A549 (cell line): ENCODE measurements around the gene GOLGA2. TPM values are rescaled to one million over a fixed set of nuclear protein-coding genes. Genes with fewer than 3 reads are reported as not detected.

Source experiments
- ATAC-seq, 2 experiments: fragments of 200-7000 bp in 1 of 2; fragments of >200 bp in 1 of 2; cut with Nextera tagmentation in 1 of 2; cut with Tn5 transposase in 1 of 2; 3 replicates each; pipeline versions ENCODE4 v1.8.0 to v1.9.1; 2018 to 2020; ENCODE audit warnings: mild to moderate bottlenecking in 1 of 2, moderate library complexity in 1 of 2
- CTCF ChIA-PET: fragments of 300-600 bp; sonication (Branson Sonifier 250); formaldehyde crosslinking; extraction: SDS; loops from one replicate; lab custom pipeline; 2021; ENCODE audit warnings: antibody characterized with exemption, inconsistent platforms; lab: Yijun Ruan, JAX
- POLR2A ChIA-PET: fragments of 350-600 bp; formaldehyde crosslinking; extraction: SDS; loops from one replicate; lab custom pipeline; 2021; ENCODE audit warnings: antibody characterized with exemption, inconsistent platforms; lab: Yijun Ruan, JAX
- DNase-seq, 2 experiments: peaks; one replicate each; pipeline versions ENCODE4 v3.0.0 to v3.0.0-alpha.2; 2011 to 2016; ENCODE audit warnings: low read depth in 1 of 2, low spot score in 1 of 2
- FAIRE-seq: peaks from 2 replicates; lab custom pipeline; 2011; peaks lifted over from hg19 to GRCh38; lab: Jason Lieb, UNC
- H3K27ac ChIP-seq, 2 experiments: fragments of >200 bp; sonication (Bioruptor Twin); formaldehyde crosslinking; 3 replicates each; pipeline ENCODE4 v1.5.1; 2016 to 2017
- H3K4me1 ChIP-seq: fragments of >200 bp; sonication (Bioruptor Twin); formaldehyde crosslinking; 3 replicates; pipeline ENCODE4 v1.6.1; 2016
- H3K4me2 ChIP-seq: fragments of >200 bp; sonication (Bioruptor Twin); formaldehyde crosslinking; 3 replicates; pipeline ENCODE4 v1.6.1; 2016
- H3K4me3 ChIP-seq: fragments of >200 bp; sonication (Bioruptor Twin); formaldehyde crosslinking; 3 replicates; pipeline ENCODE4 v1.5.1; 2016
- H3K9me3 ChIP-seq: fragments of >200 bp; sonication (Bioruptor Twin); formaldehyde crosslinking; 3 replicates; pipeline ENCODE4 v1.6.1; 2016
- CBX2 ChIP-seq: fragments of 200-600 bp; sonication (generic); IDR thresholded peaks from 2 replicates; pipeline ENCODE4 v1.6.1; 2016; ENCODE audit warnings: low read depth, mild to moderate bottlenecking, borderline replicate concordance
- CBX8 ChIP-seq: fragments of 200-600 bp; sonication (generic); IDR thresholded peaks from 2 replicates; pipeline ENCODE4 v1.6.1; 2016
- CHD4 ChIP-seq: fragments of 200-600 bp; sonication (generic); IDR thresholded peaks from 2 replicates; pipeline ENCODE4 v1.6.1; 2016; ENCODE audit warnings: antibody characterized with exemption, mild to moderate bottlenecking, borderline replicate concordance
- EHF ChIP-seq: fragments of 250-450 bp; sonication (Bioruptor Pico); IDR thresholded peaks from 2 replicates; pipeline ENCODE4 v1.5.0; 2020; ENCODE audit warnings: mild to moderate bottlenecking
- EHMT2 ChIP-seq: fragments of 200-600 bp; sonication (generic); IDR thresholded peaks from 2 replicates; pipeline ENCODE4 v1.6.1; 2016; ENCODE audit warnings: antibody characterized with exemption, low read depth, mild to moderate bottlenecking, moderate library complexity
- EP300 ChIP-seq, 2 experiments: fragments of >200 bp; sonication (Bioruptor Twin); formaldehyde crosslinking; IDR thresholded peaks; 2 replicates in 1 of 2; 3 replicates in 1 of 2; pipeline ENCODE4 v1.6.1; 2016 to 2017
- ESRRA ChIP-seq: fragments of 150-350 bp; IDR thresholded peaks from 2 replicates; pipeline ENCODE4 v1.6.1; 2014; ENCODE audit warnings: mild to moderate bottlenecking, low read length, borderline replicate concordance
- HDAC2 ChIP-seq: fragments of 200-600 bp; sonication (generic); IDR thresholded peaks from 2 replicates; pipeline ENCODE4 v1.6.1; 2016
- HEYL ChIP-seq: fragments of 250-450 bp; sonication (Bioruptor Pico); IDR thresholded peaks from 2 replicates; pipeline ENCODE4 v1.8.0; 2021; ENCODE audit warnings: mild to moderate bottlenecking, moderate library complexity
- JUNB ChIP-seq: fragments of >200 bp; sonication (Bioruptor Twin); formaldehyde crosslinking; IDR thresholded peaks from 2 replicates; pipeline ENCODE4 v1.6.1; 2016
- KDM1A ChIP-seq: fragments of 200-600 bp; sonication (generic); IDR thresholded peaks from 2 replicates; pipeline ENCODE4 v1.6.1; 2016; ENCODE audit warnings: low read depth, mild to moderate bottlenecking
- MAFK ChIP-seq: fragments of 450-650 bp; IDR thresholded peaks from 2 replicates; pipeline ENCODE4 v1.6.1; 2014; ENCODE audit not compliant: partially characterized antibody
- MYC ChIP-seq: IDR thresholded peaks from 2 replicates; pipeline ENCODE4 v1.6.1; 2012; ENCODE audit warnings: mild to moderate bottlenecking, inconsistent platforms, low read length, improper control_type of control experiment, borderline replicate concordance
- NR3C1 ChIP-seq: fragments of >200 bp; sonication (Bioruptor Twin); formaldehyde crosslinking; IDR thresholded peaks from 3 replicates; pipeline ENCODE4 v1.6.1; 2017
- PHF8 ChIP-seq: fragments of 200-600 bp; sonication (generic); IDR thresholded peaks from 2 replicates; pipeline ENCODE4 v1.6.1; 2016; ENCODE audit warnings: low read depth, mild to moderate bottlenecking, antibody characterized with exemption, moderate library complexity, borderline replicate concordance
- RARB ChIP-seq: fragments of 250-450 bp; sonication (Bioruptor Pico); IDR thresholded peaks from 2 replicates; pipeline ENCODE4 v1.8.0; 2021; ENCODE audit warnings: mild to moderate bottlenecking, moderate library complexity
- SREBF2 ChIP-seq: fragments of 450-650 bp; IDR thresholded peaks from 2 replicates; pipeline ENCODE4 v1.6.1; 2014; ENCODE audit warnings: mild to moderate bottlenecking, moderate library complexity
- TFCP2L1 ChIP-seq: fragments of 250-450 bp; sonication (Bioruptor Pico); IDR thresholded peaks from 2 replicates; pipeline ENCODE4 v1.5.0; 2021; ENCODE audit warnings: mild to moderate bottlenecking
- TP53 ChIP-seq: fragments of 250-450 bp; sonication (Bioruptor Pico); IDR thresholded peaks from 2 replicates; pipeline ENCODE4 v1.5.0; 2021; ENCODE audit warnings: mild to moderate bottlenecking, moderate library complexity
- WGBS: methylation state at CpG from one replicate; pipeline ENCODE4 v1.1.6; 2017; ENCODE audit errors: missing lambda C conversion rate; 5-methylcytosine and 5-hydroxymethylcytosine counted together
- polyA plus RNA-seq, 4 experiments: library from polyadenylated mRNA; depleted of rRNA in 3 of 4; stranded (reverse); fragments of >200 nt; fragmentation: RNase III in 1 of 4; extraction: RNeasy Plus Mini Kit Qiagen cat#74134 plus additional on column Dnase treatment in 1 of 4; gene quantifications; 2 replicates in 3 of 4; 3 replicates in 1 of 4; pipeline ENCODE4 v1.2.3, GENCODE V29; 2011 to 2017
- TF ChIP-seq, protein P1 (sequence below): fragments of >200 bp; sonication (Bioruptor Twin); formaldehyde crosslinking; IDR thresholded peaks from 3 replicates; pipeline ENCODE4 v1.5.1; 2016
- TF ChIP-seq, protein P2 (sequence below): fragments of 250-450 bp; sonication (Bioruptor Pico); IDR thresholded peaks from 2 replicates; pipeline ENCODE4 v1.5.0; 2020; ENCODE audit warnings: low read depth, mild to moderate bottlenecking, moderate library complexity
- TF ChIP-seq, protein P3 (sequence below): fragments of 150-350 bp; IDR thresholded peaks from 2 replicates; pipeline ENCODE4 v1.6.1; 2014; ENCODE audit warnings: low read depth, mild to moderate bottlenecking, low read length

The GOLGA2 gene
- polyA plus RNA-seq, 2 of the 4 experiments (the other 2 are of a cell fraction) = 55.3 to 60.1 TPM

DNA sequence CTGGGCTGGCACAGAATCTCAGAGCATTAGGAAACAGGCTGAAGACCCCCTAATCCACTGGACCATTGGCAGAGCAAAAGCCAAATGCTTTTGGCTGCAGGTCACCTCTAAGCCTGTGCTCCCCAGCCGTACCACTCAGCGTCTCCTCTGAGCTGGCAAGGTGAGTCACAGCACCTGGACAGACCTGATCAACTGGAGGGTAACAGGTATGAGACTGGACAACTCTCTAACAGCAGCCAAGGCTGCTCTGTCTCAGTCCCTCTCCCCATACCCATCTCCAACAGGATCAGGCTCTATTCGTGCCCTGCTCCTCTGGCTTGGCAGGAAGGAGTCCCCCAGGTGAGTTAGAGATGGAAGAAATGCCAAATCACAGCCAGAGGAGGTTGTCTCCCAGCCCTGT is 4.7 kb downstream of the GOLGA2 start (continued):
- TF ChIP-seq, protein P1, sequence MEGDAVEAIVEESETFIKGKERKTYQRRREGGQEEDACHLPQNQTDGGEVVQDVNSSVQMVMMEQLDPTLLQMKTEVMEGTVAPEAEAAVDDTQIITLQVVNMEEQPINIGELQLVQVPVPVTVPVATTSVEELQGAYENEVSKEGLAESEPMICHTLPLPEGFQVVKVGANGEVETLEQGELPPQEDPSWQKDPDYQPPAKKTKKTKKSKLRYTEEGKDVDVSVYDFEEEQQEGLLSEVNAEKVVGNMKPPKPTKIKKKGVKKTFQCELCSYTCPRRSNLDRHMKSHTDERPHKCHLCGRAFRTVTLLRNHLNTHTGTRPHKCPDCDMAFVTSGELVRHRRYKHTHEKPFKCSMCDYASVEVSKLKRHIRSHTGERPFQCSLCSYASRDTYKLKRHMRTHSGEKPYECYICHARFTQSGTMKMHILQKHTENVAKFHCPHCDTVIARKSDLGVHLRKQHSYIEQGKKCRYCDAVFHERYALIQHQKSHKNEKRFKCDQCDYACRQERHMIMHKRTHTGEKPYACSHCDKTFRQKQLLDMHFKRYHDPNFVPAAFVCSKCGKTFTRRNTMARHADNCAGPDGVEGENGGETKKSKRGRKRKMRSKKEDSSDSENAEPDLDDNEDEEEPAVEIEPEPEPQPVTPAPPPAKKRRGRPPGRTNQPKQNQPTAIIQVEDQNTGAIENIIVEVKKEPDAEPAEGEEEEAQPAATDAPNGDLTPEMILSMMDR = no peak
- TF ChIP-seq EP300 (IDR thresholded peaks at IDR 0.05) (no peak), TP53 (CRISPR knock-in tag) (no peak), NR3C1 (no peak), CHD4 (no peak), RARB (CRISPR knock-in tag) (no peak)

DNA sequence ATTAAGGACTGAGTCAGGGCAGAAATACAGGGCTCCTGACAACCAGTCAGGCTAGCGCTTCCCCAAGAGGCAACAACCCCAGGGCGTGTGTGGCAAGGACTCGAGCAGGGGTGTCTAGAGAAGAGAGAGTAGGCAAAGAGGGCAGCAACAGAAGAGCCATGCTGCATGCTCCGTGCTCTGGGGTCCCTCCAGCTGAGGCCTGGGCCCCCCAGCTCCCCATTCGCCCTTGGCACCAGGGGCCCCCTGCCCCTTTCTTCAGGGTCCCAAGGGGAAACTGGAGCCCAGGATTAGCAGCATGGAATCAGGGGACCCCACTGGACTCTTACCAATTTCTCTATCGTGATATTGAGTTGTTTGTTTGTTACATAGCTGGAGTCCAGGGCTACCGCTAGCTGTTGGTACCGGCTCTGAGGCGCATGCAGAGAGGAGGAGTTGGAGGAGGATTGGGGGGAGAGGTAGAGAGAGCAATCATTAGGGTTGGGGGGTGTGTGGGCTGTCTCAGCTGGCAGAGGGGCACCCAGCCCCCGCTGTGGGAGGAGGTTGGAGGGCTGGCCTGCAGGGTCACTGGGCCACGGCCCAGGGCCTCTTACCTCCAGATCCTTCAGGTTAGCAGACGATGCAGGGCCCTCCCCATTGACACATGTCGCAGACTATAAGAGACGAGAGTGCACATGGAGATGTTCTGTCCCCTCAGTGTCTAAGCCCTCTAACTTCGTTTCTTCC is 8.8 kb downstream of the GOLGA2 start:
- CTCF ChIA-PET = interaction anchor here (0.8 to 5.9 kb wide), 3 partner anchors 9 to 28 kb away, joined by 3 to 37 read pairs (median 12); no protein-coding TSS in a partner anchor
- 95% methylated on average over 14 of the region's 15 CpGs for WGBS
- POLR2A ChIA-PET = no interaction called here
- FAIRE-seq = no peak
- TF ChIP-seq EP300 (IDR thresholded peaks at IDR 0.05) (no peak), TFCP2L1 (no peak), KDM1A (no peak), JUNB (no peak), PHF8 (no peak), EHF (CRISPR knock-in tag) (no peak), SREBF2 (no peak), CBX2 (no peak), MYC (no peak), ESRRA (no peak), NR3C1 (no peak), HDAC2 (no peak), EHMT2 (no peak), HEYL (no peak), MAFK (no peak), TP53 (CRISPR knock-in tag) (no peak), CBX8 (no peak)
- TF ChIP-seq, protein P1 = no peak
- TF ChIP-seq, protein P2, sequence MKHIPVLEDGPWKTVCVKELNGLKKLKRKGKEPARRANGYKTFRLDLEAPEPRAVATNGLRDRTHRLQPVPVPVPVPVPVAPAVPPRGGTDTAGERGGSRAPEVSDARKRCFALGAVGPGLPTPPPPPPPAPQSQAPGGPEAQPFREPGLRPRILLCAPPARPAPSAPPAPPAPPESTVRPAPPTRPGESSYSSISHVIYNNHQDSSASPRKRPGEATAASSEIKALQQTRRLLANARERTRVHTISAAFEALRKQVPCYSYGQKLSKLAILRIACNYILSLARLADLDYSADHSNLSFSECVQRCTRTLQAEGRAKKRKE = no peak
- TF ChIP-seq, protein P3, sequence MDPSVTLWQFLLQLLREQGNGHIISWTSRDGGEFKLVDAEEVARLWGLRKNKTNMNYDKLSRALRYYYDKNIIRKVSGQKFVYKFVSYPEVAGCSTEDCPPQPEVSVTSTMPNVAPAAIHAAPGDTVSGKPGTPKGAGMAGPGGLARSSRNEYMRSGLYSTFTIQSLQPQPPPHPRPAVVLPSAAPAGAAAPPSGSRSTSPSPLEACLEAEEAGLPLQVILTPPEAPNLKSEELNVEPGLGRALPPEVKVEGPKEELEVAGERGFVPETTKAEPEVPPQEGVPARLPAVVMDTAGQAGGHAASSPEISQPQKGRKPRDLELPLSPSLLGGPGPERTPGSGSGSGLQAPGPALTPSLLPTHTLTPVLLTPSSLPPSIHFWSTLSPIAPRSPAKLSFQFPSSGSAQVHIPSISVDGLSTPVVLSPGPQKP = no peak
- no peak overlapping the region for H3K4me3 ChIP-seq
- DNase-seq = no peak
- H3K4me2 ChIP-seq = no peak overlapping the region
- H3K9me3 ChIP-seq = no peaks in the 10 kb centered on the region
- no peak for ATAC-seq
- H3K27ac ChIP-seq = no peak overlapping the region
- H3K4me1 ChIP-seq = no peaks in the 10 kb centered on the region
